Activated naive CD8-positive, alpha-beta T cell treated with anti-CD3 and anti-CD28 coated beads, Interleukin-2, amount 50 U/mL, for 24 hours (primary cell): ENCODE results near the gene KIF26B.

Experiments used
- ATAC-seq: fragments of 150-1000 bp; cut with Tn5 transposase; one replicate; pipeline ENCODE4 v1.10.0; 2021
- DNase-seq: peaks from one replicate; pipeline ENCODE4 v3.0.0; 2021
- H3K27ac Mint-ChIP-seq: one replicate; pipeline ENCODE4 v1.8.0; 2021; ENCODE audit warnings: mild to moderate bottlenecking, mixed read lengths
- H3K27me3 Mint-ChIP-seq: one replicate; pipeline ENCODE4 v1.8.0; 2021; ENCODE audit warnings: mixed read lengths
- H3K36me3 Mint-ChIP-seq: one replicate; pipeline ENCODE4 v1.8.0; 2021; ENCODE audit warnings: low read depth, mixed read lengths
- H3K4me1 Mint-ChIP-seq: one replicate; pipeline ENCODE4 v1.8.0; 2021; ENCODE audit warnings: mixed read lengths
- H3K4me3 Mint-ChIP-seq: one replicate; pipeline ENCODE4 v1.8.0; 2021; ENCODE audit warnings: mild to moderate bottlenecking, moderate library complexity, mixed read lengths
- H3K9me3 Mint-ChIP-seq: one replicate; pipeline ENCODE4 v1.8.0; 2021; ENCODE audit warnings: mixed read lengths

The KIF26B gene

GRCh38 chr1:245373131-245373530 lies 218.3 kb downstream of the KIF26B start:
- no peak overlapping the region for H3K4me3 Mint-ChIP-seq
- no peak for ATAC-seq
- no peak overlapping the region for H3K27ac Mint-ChIP-seq
- peaks cover 9% of the 10 kb centered on the region for H3K4me1 Mint-ChIP-seq
- no peaks in the 10 kb centered on the region for H3K36me3 Mint-ChIP-seq
- H3K9me3 Mint-ChIP-seq: no peaks in the 10 kb centered on the region
- peaks cover 1% of the 10 kb centered on the region for H3K27me3 Mint-ChIP-seq
- no peak for DNase-seq

- no peaks in the 10 kb centered on the region for H3K27me3 Mint-ChIP-seq
- ATAC-seq (no peak), DNase-seq (no peak)
- no peak overlapping the region for H3K27ac Mint-ChIP-seq
- H3K9me3 Mint-ChIP-seq: no peaks in the 10 kb centered on the region
- H3K4me3 Mint-ChIP-seq: no peak overlapping the region
- peaks cover 30% of the 10 kb centered on the region for H3K4me1 Mint-ChIP-seq
- no peaks in the 10 kb centered on the region for H3K36me3 Mint-ChIP-seq
These were observed 221.1 kb downstream of the KIF26B start for GRCh38 chr1:245375789-245376460.

GRCh38 chr1:245377854-245378253 lies 223.1 kb downstream of the KIF26B start:
- ATAC-seq: peak; percentile 3

GRCh38 chr1:245378311-245378722 lies 223.5 kb downstream of the KIF26B start:
- DNase-seq: peak; percentile 24
- H3K27ac Mint-ChIP-seq: peak overlapping the region; percentile 62

More at GRCh38 chr1:245377854-245378253, 223.1 kb downstream of the KIF26B start:
- no peaks in the 10 kb centered on the region for H3K36me3 Mint-ChIP-seq
- DNase-seq: no peak
- H3K27ac Mint-ChIP-seq: no peak overlapping the region
- no peak overlapping the region for H3K4me3 Mint-ChIP-seq
- no peaks in the 10 kb centered on the region for H3K27me3 Mint-ChIP-seq
- H3K4me1 Mint-ChIP-seq: peaks cover 30% of the 10 kb centered on the region
- H3K9me3 Mint-ChIP-seq: no peaks in the 10 kb centered on the region

GRCh38 chr1:245378745-245379144 lies 224.0 kb downstream of the KIF26B start:
- Mint-ChIP-seq H3K27ac (peak overlapping the region; percentile 62), H3K27me3 (no peaks in the 10 kb centered on the region), H3K4me1 (peaks cover 30% of the 10 kb centered on the region), H3K4me3 (no peak overlapping the region), H3K9me3 (no peaks in the 10 kb centered on the region), H3K36me3 (no peaks in the 10 kb centered on the region)
- DNase-seq: no peak
- ATAC-seq: peak; percentile 5

More at GRCh38 chr1:245378311-245378722, 223.5 kb downstream of the KIF26B start:
- Mint-ChIP-seq H3K36me3 (no peaks in the 10 kb centered on the region), H3K27me3 (no peaks in the 10 kb centered on the region), H3K9me3 (no peaks in the 10 kb centered on the region), H3K4me1 (peaks cover 30% of the 10 kb centered on the region), H3K4me3 (no peak overlapping the region)
- ATAC-seq: peak; percentile 82

GRCh38 chr1:245380790-245381535 lies 226.2 kb downstream of the KIF26B start:
- H3K27me3 Mint-ChIP-seq: peaks cover 4% of the 10 kb centered on the region
- no peak for DNase-seq
- peaks cover 30% of the 10 kb centered on the region for H3K4me1 Mint-ChIP-seq
- ATAC-seq: no peak
- no peaks in the 10 kb centered on the region for H3K9me3 Mint-ChIP-seq
- no peak overlapping the region for H3K4me3 Mint-ChIP-seq
- H3K36me3 Mint-ChIP-seq: no peaks in the 10 kb centered on the region
- no peak overlapping the region for H3K27ac Mint-ChIP-seq

- Mint-ChIP-seq H3K36me3 (no peaks in the 10 kb centered on the region), H3K27ac (no peak overlapping the region), H3K4me1 (peaks cover 22% of the 10 kb centered on the region), H3K27me3 (peaks cover 6% of the 10 kb centered on the region), H3K9me3 (no peaks in the 10 kb centered on the region), H3K4me3 (no peak overlapping the region)
- DNase-seq (no peak), ATAC-seq (no peak)
These were observed 228.2 kb downstream of the KIF26B start for GRCh38 chr1:245382981-245383380.

- Mint-ChIP-seq H3K27ac (no peak overlapping the region), H3K9me3 (no peaks in the 10 kb centered on the region), H3K4me1 (peaks cover 15% of the 10 kb centered on the region), H3K4me3 (no peak overlapping the region), H3K27me3 (peaks cover 6% of the 10 kb centered on the region), H3K36me3 (no peaks in the 10 kb centered on the region)
- no peak for ATAC-seq
- no peak for DNase-seq
These were observed 228.9 kb downstream of the KIF26B start for GRCh38 chr1:245383396-245384330.

- Mint-ChIP-seq H3K27me3 (peaks cover 6% of the 10 kb centered on the region), H3K27ac (no peak overlapping the region), H3K4me1 (no peaks in the 10 kb centered on the region), H3K36me3 (no peaks in the 10 kb centered on the region), H3K4me3 (no peak overlapping the region), H3K9me3 (no peaks in the 10 kb centered on the region)
- ATAC-seq (no peak), DNase-seq (no peak)
These were observed 231.6 kb downstream of the KIF26B start for GRCh38 chr1:245386297-245386971.

GRCh38 chr1:245388687-245389086 lies 233.9 kb downstream of the KIF26B start:
- DNase-seq (no peak), ATAC-seq (no peak)
- no peak overlapping the region for H3K27ac Mint-ChIP-seq
- H3K4me1 Mint-ChIP-seq: no peaks in the 10 kb centered on the region
- H3K4me3 Mint-ChIP-seq: no peak overlapping the region
- H3K27me3 Mint-ChIP-seq: peaks cover 6% of the 10 kb centered on the region
- no peaks in the 10 kb centered on the region for H3K36me3 Mint-ChIP-seq
- peaks cover 4% of the 10 kb centered on the region for H3K9me3 Mint-ChIP-seq

GRCh38 chr1:245389873-245390272 lies 235.1 kb downstream of the KIF26B start:
- no peaks in the 10 kb centered on the region for H3K4me1 Mint-ChIP-seq
- no peak overlapping the region for H3K4me3 Mint-ChIP-seq
- H3K36me3 Mint-ChIP-seq: no peaks in the 10 kb centered on the region
- ATAC-seq: no peak
- no peak overlapping the region for H3K27ac Mint-ChIP-seq
- peaks cover 4% of the 10 kb centered on the region for H3K9me3 Mint-ChIP-seq
- no peak for DNase-seq
- H3K27me3 Mint-ChIP-seq: peaks cover 6% of the 10 kb centered on the region

- H3K36me3 Mint-ChIP-seq: no peaks in the 10 kb centered on the region
- H3K27me3 Mint-ChIP-seq: peaks cover 2% of the 10 kb centered on the region
- no peak overlapping the region for H3K27ac Mint-ChIP-seq
- DNase-seq: no peak
- H3K4me1 Mint-ChIP-seq: no peaks in the 10 kb centered on the region
- H3K4me3 Mint-ChIP-seq: no peak overlapping the region
- ATAC-seq: no peak
- H3K9me3 Mint-ChIP-seq: peaks cover 4% of the 10 kb centered on the region
These were observed 236.2 kb downstream of the KIF26B start for GRCh38 chr1:245390975-245391374.

- no peak for ATAC-seq
These were observed 238.9 kb downstream of the KIF26B start for GRCh38 chr1:245393694-245394093.

GRCh38 chr1:245395680-245396079 lies 240.9 kb downstream of the KIF26B start:
- no peaks in the 10 kb centered on the region for H3K27me3 Mint-ChIP-seq
- H3K4me3 Mint-ChIP-seq: no peak overlapping the region
- ATAC-seq (no peak), DNase-seq (no peak)
- no peak overlapping the region for H3K27ac Mint-ChIP-seq
- no peaks in the 10 kb centered on the region for H3K36me3 Mint-ChIP-seq
- H3K4me1 Mint-ChIP-seq: no peaks in the 10 kb centered on the region
- peaks cover 4% of the 10 kb centered on the region for H3K9me3 Mint-ChIP-seq

More at GRCh38 chr1:245393694-245394093, 238.9 kb downstream of the KIF26B start:
- Mint-ChIP-seq H3K27ac (no peak overlapping the region), H3K4me1 (no peaks in the 10 kb centered on the region), H3K4me3 (no peak overlapping the region), H3K9me3 (peaks cover 4% of the 10 kb centered on the region), H3K36me3 (no peaks in the 10 kb centered on the region), H3K27me3 (no peaks in the 10 kb centered on the region)
- no peak for DNase-seq
